Measurements from ENCODE around the gene THRSP. TPM values are rescaled to one million over a fixed set of nuclear protein-coding genes. Genes with fewer than 3 reads are reported as not detected.

THRSP gene
- total and polyA plus RNA-seq, 10 of the 15 experiments (the other 5 are each of a cell fraction or from before 2014, with no cell fraction given) = 0.18 TPM; not detected in 9

- Histone ChIP-seq H3K9ac (ENCODE audit: control insufficient read depth, insufficient read depth, low read length) (no peak overlapping the region), H3K9me3 (replicated peaks; ENCODE audit: control insufficient read depth, insufficient read depth, low read length) (no peaks in the 10 kb centered on the region), H3K4me2 (ENCODE audit: control insufficient read depth, insufficient read depth) (no peak overlapping the region), H3K4me1 (ENCODE audit: control insufficient read depth, insufficient read depth, low read length) (peaks cover 12% of the 10 kb centered on the region), H3K4me3 (no peak overlapping the region), H3K36me3 (ENCODE audit: control insufficient read depth in 2 of 2, insufficient read depth in 2 of 2, low read length in 1 of 2) (no peaks in the 10 kb centered on the region), H4K20me1 (ENCODE audit: control insufficient read depth, insufficient read depth) (no peaks in the 10 kb centered on the region), H3K27ac (ENCODE audit: control insufficient read depth, insufficient read depth) (no peak overlapping the region), H3K27me3 (replicated peaks in 1 of 2; ENCODE audit: control insufficient read depth in 2 of 2, insufficient read depth in 2 of 2, low read length in 1 of 2) (no peaks in the 10 kb centered on the region), H3K79me2 (ENCODE audit: control insufficient read depth, insufficient read depth, low read length) (no peaks in the 10 kb centered on the region), H2AFZ (ENCODE audit: control insufficient read depth, low read depth, low read length) (no peak overlapping the region)
- POLR2A ChIA-PET = no interaction called here
- CTCF ChIA-PET = interaction anchor here (0.7 to 1.7 kb wide), 3 partner anchors 10 to 39 kb away, joined by 3 to 9 read pairs (median 6); no protein-coding TSS in a partner anchor
- in situ Hi-C loops (cut with MboI) = no loop called here
- FAIRE-seq (no peak), ATAC-seq (no peak), DNase-seq (ENCODE audit: low read depth, low spot score) (no peak)
- no peak for TF ChIP-seq CBX3 (IDR thresholded peaks at IDR 0.05; ENCODE audit: borderline replicate concordance, low read depth)
- no peak for TF ChIP-seq CREM (IDR thresholded peaks at IDR 0.05; ENCODE audit: low read depth)
- no peak for TF ChIP-seq IRF4 (IDR thresholded peaks at IDR 0.05; ENCODE audit: low read depth, low read length)
- TF ChIP-seq JUND (IDR thresholded peaks at IDR 0.05; ENCODE audit: low read depth, low read length) = no peak
- TF ChIP-seq NFXL1 (IDR thresholded peaks at IDR 0.05; ENCODE audit: borderline replicate concordance) = no peak
- no peak for TF ChIP-seq ETV6 (conservative IDR thresholded peaks at IDR 0.05 in 1 of 2, IDR thresholded peaks at IDR 0.05 in 1 of 2; ENCODE audit: borderline replicate concordance in 1 of 2, low read depth in 1 of 2)
- TF ChIP-seq SMC3 (IDR thresholded peaks at IDR 0.05; ENCODE audit: borderline replicate concordance, low read length) = no peak
- no peak for TF ChIP-seq SIX5 (IDR thresholded peaks at IDR 0.05; ENCODE audit: low read depth, low read length, severe bottlenecking)
- no peak for TF ChIP-seq HDAC6 (IDR thresholded peaks at IDR 0.05; ENCODE audit: unreplicated experiment)
- TF ChIP-seq IRF3 (IDR thresholded peaks at IDR 0.05) = no peak
- TF ChIP-seq KAT2A (conservative IDR thresholded peaks at IDR 0.05; ENCODE audit: control insufficient read depth, low read depth, low read length) = no peak
- RAD21 ChIA-PET (ENCODE audit: unreplicated experiment) = no interaction called here
- SMC1A ChIA-PET (ENCODE audit: uncharacterized antibody, unreplicated experiment) = interaction anchor here (0.9 to 5.2 kb wide), 4 partner anchors 9 to 68 kb away, joined by 3 to 19 read pairs (median 4); no protein-coding TSS in a partner anchor
- BruUV-seq (replicated peaks) = no TSS peak
- intact Hi-C loops (cut with micrococcal nuclease; ENCODE audit: unreplicated experiment) = no loop called here
- WGBS (ENCODE audit: insufficient coverage, insufficient replicate concordance, low lambda C conversion rate, missing lambda C conversion rate) = 62% methylated on average over 3 of the region's 3 CpGs
These were observed 27.3 kb upstream of the THRSP start for GRCh38 chr11:78036313-78036712.

Data from GM12878 (cell line).